NCI-H446 treated with DMSO at 0.1 percent for 48 hours (cell line): ENCODE results near the gene NGB.
"Not testable (repeated sequence)": the region's sequence is repeated elsewhere in the genome, so short reads cannot be mapped to it uniquely, and the experiment has no call there.

Source experiments
- DNase-seq: peaks from one replicate; lab custom pipeline; 2025; lab: John Stamatoyannopoulos, UW

Gene NGB

DNA sequence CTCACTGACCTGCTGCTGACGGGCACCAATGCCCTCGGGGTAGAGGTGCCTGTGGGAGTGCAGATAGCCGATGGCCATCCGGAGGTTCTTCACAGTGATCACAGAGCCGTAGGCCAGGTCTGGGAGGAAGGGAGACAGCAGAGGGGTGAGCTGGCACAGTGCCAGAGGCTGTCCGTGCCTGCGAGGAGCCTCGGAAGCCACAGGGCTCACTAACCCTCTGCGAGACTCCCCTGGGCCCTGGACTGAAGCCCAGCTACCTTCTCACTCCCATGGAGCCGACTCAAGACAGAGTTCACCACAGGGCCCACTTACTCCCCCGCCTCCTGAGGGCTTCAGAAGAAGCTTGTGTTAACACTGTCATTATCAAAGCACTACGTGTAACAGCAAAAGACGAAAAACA lies 25.1 kb upstream of the NGB start:
- no peak for DNase-seq

DNA sequence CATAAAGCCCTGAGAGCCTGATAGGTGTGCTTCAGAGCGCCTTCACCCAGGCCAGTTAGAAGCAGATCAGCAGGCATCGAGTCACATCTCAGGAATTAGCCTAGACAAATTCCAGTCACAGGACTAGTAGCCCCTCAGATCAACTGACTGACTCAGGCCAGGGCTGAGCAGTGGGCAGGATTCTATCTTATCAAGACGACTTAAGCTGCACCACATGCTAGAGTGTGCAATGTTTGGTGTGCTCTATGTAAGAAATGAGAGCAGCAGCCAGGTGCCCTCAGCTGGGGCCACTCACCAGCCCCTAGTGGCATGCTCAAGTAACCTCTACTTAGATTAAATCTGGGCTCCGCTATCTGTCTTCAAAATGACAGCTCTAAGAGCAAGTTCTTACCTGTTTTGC lies 19.7 kb upstream of the NGB start:
- no peak for DNase-seq

DNA sequence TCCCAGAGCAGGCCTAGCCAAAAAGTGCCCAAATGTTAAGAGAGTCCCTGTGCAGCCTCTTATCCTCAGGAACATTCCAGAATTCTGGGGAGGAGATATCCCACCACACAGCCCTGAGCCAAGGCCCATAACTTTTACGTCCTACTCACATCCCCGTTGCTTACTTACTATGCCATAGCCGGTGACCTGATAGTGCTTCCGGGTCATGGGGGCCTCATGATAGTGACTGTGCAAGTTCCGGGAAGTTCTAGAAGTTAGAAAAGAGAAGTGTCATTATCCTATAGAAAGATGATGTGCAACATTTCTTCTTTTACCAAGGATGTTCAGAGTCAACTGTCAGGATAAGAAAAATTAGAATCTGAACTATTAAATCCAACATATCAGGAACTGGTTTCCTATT lies 15.6 kb upstream of the NGB start:
- DNase-seq = no peak

DNA sequence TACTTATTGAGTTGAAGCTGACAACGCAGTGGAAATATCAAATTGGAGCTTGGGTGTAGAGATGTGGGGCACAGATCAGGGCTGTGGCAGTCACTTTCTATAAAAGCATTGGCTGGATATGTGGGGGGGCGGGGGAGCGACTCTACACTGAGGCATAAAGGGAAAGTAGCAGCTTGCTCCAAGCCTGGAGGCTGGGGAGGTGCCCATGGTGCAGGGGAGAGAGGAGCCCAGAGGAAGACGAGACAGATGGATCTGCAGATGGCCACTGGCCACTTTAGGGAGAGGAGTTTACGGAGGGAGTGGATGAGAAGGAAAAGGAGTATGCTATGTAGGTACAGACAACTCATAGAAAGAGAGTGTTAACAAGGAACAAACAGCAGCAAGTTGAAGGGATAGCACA lies 13.5 kb upstream of the NGB start:
- DNase-seq = peak; percentile 28

DNA sequence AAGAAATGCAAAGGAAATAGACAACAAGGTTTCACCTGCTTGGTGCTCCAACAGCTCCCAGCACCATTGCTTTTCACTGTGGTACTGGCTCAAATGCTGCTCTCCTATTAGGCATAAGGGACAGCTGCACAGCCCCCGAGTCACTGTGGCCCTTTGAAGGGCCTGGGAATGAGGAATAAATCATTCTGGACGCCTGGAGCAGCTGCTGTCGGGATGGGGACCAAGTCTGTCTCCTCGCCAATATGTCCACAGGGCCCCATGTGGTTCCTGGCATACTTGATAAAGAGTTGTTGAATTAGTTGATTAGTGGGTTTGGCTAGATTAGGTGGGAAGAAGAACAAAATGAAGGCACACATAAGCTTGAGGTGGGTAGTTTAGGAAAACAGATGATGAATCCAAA lies 13.1 kb upstream of the NGB start:
- DNase-seq = no peak

GRCh38 chr14:77281852-77282410 lies 10.9 kb upstream of the NGB start:
- DNase-seq = no peak

GRCh38 chr14:77280921-77281320 lies 9.9 kb upstream of the NGB start:
- not testable (repeated sequence) for DNase-seq

GRCh38 chr14:77279719-77280118 lies 8.7 kb upstream of the NGB start:
- DNase-seq = no peak

GRCh38 chr14:77278461-77279230 lies 7.6 kb upstream of the NGB start:
- no peak for DNase-seq

DNA sequence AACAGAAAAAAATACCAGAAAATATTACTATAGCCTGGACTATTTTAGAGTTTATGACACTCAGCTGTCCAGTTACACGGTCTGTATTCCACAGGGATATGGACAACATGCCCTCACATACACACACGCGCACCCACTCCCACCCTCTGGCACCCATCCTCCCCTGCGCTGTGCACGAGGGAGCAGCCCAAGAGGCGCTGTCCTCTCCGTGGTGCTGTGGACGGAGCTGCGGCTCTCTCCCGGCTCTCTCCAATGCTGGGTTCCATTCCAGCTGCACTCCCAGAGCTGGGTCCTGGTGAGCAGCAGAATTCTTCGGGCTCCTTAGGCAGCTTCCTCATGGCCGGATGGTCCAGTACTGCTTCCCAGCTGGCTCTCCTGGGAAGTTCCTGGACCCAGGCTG lies 6.0 kb upstream of the NGB start:
- no peak for DNase-seq

- no peak for DNase-seq
These were observed 5.4 kb upstream of the NGB start for GRCh38 chr14:77276295-77276935.

GRCh38 chr14:77275601-77276017 lies 4.6 kb upstream of the NGB start:
- peak; percentile 68 for DNase-seq

DNA sequence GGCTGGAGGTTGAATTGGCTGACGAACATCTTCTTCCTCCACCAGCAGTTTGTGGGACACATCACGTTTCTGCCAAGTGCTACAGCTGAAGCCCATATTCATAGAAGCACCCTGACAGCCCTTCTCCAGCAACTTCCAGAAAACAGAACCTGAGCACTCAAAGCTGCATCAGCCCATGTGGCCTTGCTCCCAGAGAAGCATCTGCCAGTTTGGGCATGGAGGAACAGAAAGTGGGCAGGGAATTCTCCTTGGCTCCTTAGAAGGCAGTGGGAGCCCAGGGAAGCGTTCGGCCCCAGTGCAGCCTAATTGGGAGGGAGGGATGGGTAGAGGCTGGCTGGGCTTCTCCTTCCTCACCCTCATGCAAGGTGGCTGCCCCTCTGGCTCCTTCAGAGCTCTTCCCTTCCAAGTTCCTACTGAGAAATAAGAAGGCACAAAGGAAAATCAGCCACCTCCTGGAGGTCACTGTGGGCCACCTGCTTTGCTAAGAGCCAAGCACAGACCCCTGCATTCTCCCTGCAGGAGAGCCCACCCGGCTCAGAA lies 4.1 kb upstream of the NGB start:
- DNase-seq = peak; percentile 76

DNA sequence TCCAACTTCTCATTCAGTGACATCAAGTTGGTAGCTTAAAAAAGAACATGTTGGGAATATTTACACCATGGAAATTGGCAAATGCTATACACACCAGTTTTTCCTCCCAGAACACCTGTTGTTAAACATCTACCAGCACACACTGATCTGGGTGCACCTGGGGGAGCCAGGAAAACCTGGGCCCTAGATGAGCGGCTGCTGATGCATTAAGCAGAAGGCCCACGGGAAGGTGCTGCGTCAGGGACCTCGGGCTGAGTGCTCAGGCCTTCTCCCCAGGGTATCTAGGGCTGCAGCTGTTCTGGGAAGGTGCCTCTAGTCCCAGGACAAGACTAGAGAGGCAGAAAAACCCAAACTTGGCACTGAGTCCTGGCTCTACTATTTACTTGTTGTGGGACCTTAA lies 2.8 kb upstream of the NGB start:
- no peak for DNase-seq

- DNase-seq = no peak
These were observed 1.3 kb upstream of the NGB start for GRCh38 chr14:77272261-77272660.

DNA sequence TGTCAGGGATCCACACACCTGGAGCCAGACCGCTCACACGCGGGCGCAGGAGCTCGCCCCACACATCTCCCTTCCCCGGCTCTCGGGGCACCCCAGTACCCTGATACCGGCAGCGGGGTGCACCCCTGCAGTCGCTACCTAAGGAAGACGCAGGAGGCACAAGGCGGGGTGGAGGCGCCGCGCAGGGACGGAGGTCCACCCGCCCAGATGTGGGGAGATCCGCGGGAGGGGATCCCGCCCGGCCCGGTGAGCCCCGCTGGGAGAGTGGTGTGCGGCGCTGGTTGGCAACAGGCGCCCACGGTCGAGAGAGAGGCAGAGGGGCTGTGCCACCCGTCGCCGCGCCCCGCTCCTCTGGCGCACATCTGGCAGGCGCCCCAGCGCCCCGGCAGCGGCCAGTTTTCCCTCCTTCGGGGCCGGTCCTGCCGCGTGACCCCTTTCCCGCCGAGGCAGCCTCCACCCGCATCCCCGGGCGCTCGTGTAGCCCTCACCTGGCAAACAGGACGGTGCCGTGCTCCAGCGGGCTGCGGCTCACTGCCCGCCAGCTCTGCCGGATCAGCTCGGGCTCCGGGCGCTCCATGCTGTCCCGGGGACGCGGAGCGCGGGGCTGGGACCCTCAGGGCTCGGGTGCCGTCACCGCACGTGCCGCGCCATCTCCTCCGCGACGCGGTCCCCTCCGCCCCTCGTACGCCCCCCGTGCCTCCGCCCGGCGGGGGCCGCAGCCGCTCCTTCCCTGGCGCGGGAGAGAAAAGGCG lies 469 bp downstream of the NGB start:
- DNase-seq = no peak

GRCh38 chr14:77268989-77269600 lies 1.9 kb downstream of the NGB start:
- DNase-seq = no peak

GRCh38 chr14:77267937-77268699 lies 2.9 kb downstream of the NGB start:
- no peak for DNase-seq

DNA sequence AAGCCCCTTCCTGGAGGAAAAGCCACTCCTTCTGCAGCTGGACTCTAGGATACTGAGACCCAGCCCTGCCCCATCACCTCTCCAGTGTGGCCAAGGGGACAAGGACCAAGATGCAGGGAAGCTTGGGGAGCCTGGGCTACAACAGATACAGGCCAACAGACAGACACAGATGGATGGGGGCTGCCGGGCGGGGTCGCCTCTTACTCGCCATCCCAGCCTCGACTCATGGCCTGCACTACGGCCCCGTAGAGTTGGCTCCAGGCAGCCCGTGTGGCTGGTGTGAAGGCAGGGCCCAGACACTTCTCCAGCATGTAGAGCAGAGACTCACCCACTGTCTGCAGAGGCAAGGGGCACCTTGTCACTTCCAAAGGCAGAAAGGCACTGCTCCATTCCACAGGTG lies 4.7 kb downstream of the NGB start:
- no peak for DNase-seq

GRCh38 chr14:77265561-77266335 lies 5.3 kb downstream of the NGB start:
- peak; percentile 48 for DNase-seq

- DNase-seq = no peak
These were observed 5.9 kb downstream of the NGB start for GRCh38 chr14:77265187-77265515.
